Stomach (tissue), 9 donors: Measurements from ENCODE around the gene TMOD3. TPM values are rescaled to one million over a fixed set of nuclear protein-coding genes. Genes with fewer than 3 reads are reported as not detected.

ENCODE experiments used
- DNase-seq, 2 donors: peaks; one replicate each; pipeline versions ENCODE4 v3.0.0 to v3.0.0-alpha.2; 2013 to 2019
- H3K27ac ChIP-seq, 5 donors: fragments of 200-600 bp in 4 of 5; sonication (generic) in 4 of 5; one replicate each; pipeline ENCODE4 v1.5.1; 2013 to 2019; ENCODE audit warnings: mild to moderate bottlenecking in 1 of 5, moderate library complexity in 1 of 5
- H3K27me3 ChIP-seq, 3 donors: fragments of 200-600 bp; sonication (generic); one replicate each; pipeline ENCODE4 v1.5.1; 2017 to 2019; ENCODE audit warnings: mixed run types in 1 of 3
- H3K36me3 ChIP-seq, 4 donors: fragments of 200-600 bp; sonication (generic); 1 replicate in 3 of 4; 2 replicates in 1 of 4; pipeline ENCODE4 v1.5.1; 2016 to 2019
- H3K4me1 ChIP-seq, 4 donors: fragments of 200-600 bp; sonication (generic); one replicate each; pipeline ENCODE4 v1.5.1; 2016 to 2019
- H3K4me3 ChIP-seq, 4 donors: fragments of 200-600 bp; sonication (generic) in 3 of 4; one replicate each; pipeline ENCODE4 v1.5.1; 2016 to 2019; ENCODE audit warnings: mild to moderate bottlenecking in 1 of 4
- H3K9me3 ChIP-seq, 4 donors: fragments of 200-600 bp; sonication (generic); one replicate each; pipeline ENCODE4 v1.5.1; 2016 to 2019
- CTCF ChIP-seq, 7 experiments: fragments of 450-650 bp in 4 of 7; fragments of 200-600 bp in 3 of 7; sonication (generic) in 3 of 7; IDR thresholded peaks; one replicate each; pipeline ENCODE4 v1.5.1; 2016 to 2019; ENCODE audit warnings: antibody characterized with exemption in 7 of 7, control low read depth in 2 of 7, mild to moderate bottlenecking in 1 of 7
- EP300 ChIP-seq: sonication (generic); formaldehyde crosslinking; IDR thresholded peaks from one replicate; pipeline ENCODE4 v1.6.1; 2017; ENCODE audit warnings: antibody characterized with exemption
- POLR2A ChIP-seq, 4 donors: fragments of 450-650 bp; IDR thresholded peaks; one replicate each; pipeline ENCODE4 v1.6.1; 2016; ENCODE audit warnings: antibody characterized with exemption in 4 of 4, control low read depth in 2 of 4, mild to moderate bottlenecking in 1 of 4, moderate library complexity in 1 of 4
- POLR2AphosphoS5 ChIP-seq, 3 donors: sonication (generic); formaldehyde crosslinking; IDR thresholded peaks; one replicate each; pipeline ENCODE4 v1.6.1; 2016; ENCODE audit warnings: antibody characterized with exemption in 3 of 3
- WGBS, 5 donors: extraction: QIAGEN DNeasy Blood & Tissue Kit in 3 of 5; methylation state at CpG; one replicate each; pipeline versions ENCODE4 v1.1.5 to v1.1.7; 2013 to 2018; 5-methylcytosine and 5-hydroxymethylcytosine counted together
- intact Hi-C: fragments of 100-400 bp; cut with DNase I; formaldehyde crosslinking; loops from one replicate; pipeline ENCODE4 v1.15.1; 2023; ENCODE audit warnings: low total_unique reads
- polyA plus RNA-seq, 3 donors: library from polyadenylated mRNA; stranded (reverse); fragments of 200-250 nt; gene quantifications; one replicate each; pipeline ENCODE4 v1.2.3, GENCODE V29; 2013
- total RNA-seq, 5 donors: library from RNA; depleted of rRNA; stranded (reverse); fragments of >200 nt; gene quantifications; one replicate each; pipeline versions ENCODE4 v1.1.0 to v1.2.3, GENCODE V29; 2014 to 2016
- donor health status: healthy with polysubstance abuse.
- donor health status: Bipolar disorder and iron deficiency.
- donor health status: healthy.

The TMOD3 gene
- total and polyA plus RNA-seq, 8 donors: 10.1 to 64.3 (median 15.2) TPM

DNA sequence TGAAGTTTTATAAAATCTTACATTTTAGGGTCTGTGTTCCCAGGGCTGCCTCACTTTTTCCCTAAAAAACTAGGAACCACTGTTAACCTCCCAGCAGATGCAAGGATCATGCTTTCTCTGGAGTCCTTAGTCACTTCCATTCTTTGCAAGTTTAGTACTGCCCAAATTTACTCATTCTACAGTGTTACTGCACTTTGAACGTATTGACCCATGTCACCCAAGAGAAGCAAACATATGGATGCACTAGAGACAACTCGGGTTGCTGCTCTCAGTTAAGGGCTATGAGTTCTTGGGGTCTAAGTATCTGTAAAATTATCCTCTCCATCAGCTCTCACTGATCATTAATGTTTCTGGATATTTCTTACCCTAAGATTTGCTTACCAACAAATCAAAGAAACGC lies 83.1 kb downstream of the TMOD3 start:
- peaks cover 18 to 88% (median 84%) of the 10 kb centered on the region in 4 donors for H3K36me3 ChIP-seq

GRCh38 chr15:51917493-51917892 lies 88.0 kb downstream of the TMOD3 start:
- DNase-seq: peak in 1 of 2 donors; percentile 28
- Histone ChIP-seq H3K36me3 (peaks cover 15 to 98% (median 86%) of the 10 kb centered on the region in 4 donors), H3K9me3 (no peaks in the 10 kb centered on the region), H3K4me1 (no peaks in the 10 kb centered on the region), H3K27ac (no peak overlapping the region), H3K4me3 (no peak overlapping the region), H3K27me3 (no peaks in the 10 kb centered on the region)
- intact Hi-C loops: no loop called here
- TF ChIP-seq EP300: no peak
- no peak for TF ChIP-seq POLR2A (IDR thresholded peaks at IDR 0.05)
- TF ChIP-seq CTCF (IDR thresholded peaks at IDR 0.05): no peak
- no peak for TF ChIP-seq POLR2AphosphoS5 (IDR thresholded peaks at IDR 0.05)
- WGBS, 5 donors: 80 to 98% (median 88%) methylated on average over 2 of the region's 2 CpGs

More for the DNA sequence above, 83.1 kb downstream of the TMOD3 start:
- H3K4me3 ChIP-seq: no peak overlapping the region
- H3K4me1 ChIP-seq: peaks cover 0 to 8% (median 4%) of the 10 kb centered on the region in 4 donors
- no peaks in the 10 kb centered on the region for H3K9me3 ChIP-seq
- DNase-seq: no peak
- intact Hi-C loops: no loop called here
- no peaks in the 10 kb centered on the region for H3K27me3 ChIP-seq
- H3K27ac ChIP-seq: no peak overlapping the region
- 94 to 97% (median 95%) methylated on average over 3 of the region's 3 CpGs for WGBS, 5 donors
- TF ChIP-seq POLR2A (IDR thresholded peaks at IDR 0.05) (no peak), CTCF (IDR thresholded peaks at IDR 0.05) (no peak), EP300 (no peak), POLR2AphosphoS5 (IDR thresholded peaks at IDR 0.05) (no peak)

- Histone ChIP-seq H3K4me1 (peaks cover 0 to 10% (median 8%) of the 10 kb centered on the region in 4 donors), H3K9me3 (no peaks in the 10 kb centered on the region), H3K36me3 (peaks cover 8 to 82% (median 71%) of the 10 kb centered on the region in 4 donors), H3K27me3 (no peaks in the 10 kb centered on the region), H3K4me3 (no peak overlapping the region), H3K27ac (peak overlapping the region in 3 of 5 donors; percentile 8 to 38 (median 30))
- DNase-seq: peak; percentile 11 to 32
- 55 to 72% (median 62%) methylated on average over 11 of the region's 11 CpGs for WGBS, 5 donors
- intact Hi-C loops: no loop called here
- no peak for TF ChIP-seq POLR2AphosphoS5 (IDR thresholded peaks at IDR 0.05)
- no peak for TF ChIP-seq EP300
- TF ChIP-seq POLR2A (IDR thresholded peaks at IDR 0.05): no peak
- TF ChIP-seq CTCF (IDR thresholded peaks at IDR 0.05): no peak
Measured at GRCh38 chr15:51924156-51925068, 95.0 kb downstream of the TMOD3 start.

DNA sequence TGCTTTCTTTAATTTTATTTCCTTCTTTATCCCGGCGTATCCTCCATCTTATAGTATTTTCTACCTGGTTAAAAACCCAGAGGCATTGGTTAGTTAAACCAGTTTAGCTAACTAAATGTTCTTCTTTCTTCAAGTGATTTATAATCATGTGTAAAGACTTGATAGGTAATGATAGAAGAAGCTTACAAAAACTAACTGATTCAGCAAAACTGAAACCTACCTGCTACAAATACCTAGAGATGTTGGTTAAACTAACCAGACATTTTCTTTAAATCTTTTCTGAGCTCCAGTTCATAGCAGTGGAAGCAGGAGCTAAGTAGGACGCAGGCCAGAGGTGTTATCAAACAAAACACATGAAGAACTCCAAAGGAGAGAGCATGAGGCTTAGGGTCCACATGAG lies 97.4 kb downstream of the TMOD3 start:
- 97 to 100% (median 98%) methylated on average over 3 of the region's 3 CpGs for WGBS, 5 donors
- intact Hi-C loops: no loop called here
- DNase-seq: no peak

More for the DNA sequence above, 97.4 kb downstream of the TMOD3 start:
- no peak overlapping the region for H3K27ac ChIP-seq
- no peaks in the 10 kb centered on the region for H3K27me3 ChIP-seq
- no peaks in the 10 kb centered on the region for H3K9me3 ChIP-seq
- H3K4me1 ChIP-seq: peaks cover 0 to 10% (median 8%) of the 10 kb centered on the region in 4 donors
- no peak overlapping the region for H3K4me3 ChIP-seq
- H3K36me3 ChIP-seq: peaks cover 5 to 83% (median 61%) of the 10 kb centered on the region in 4 donors
- TF ChIP-seq POLR2AphosphoS5 (IDR thresholded peaks at IDR 0.05): no peak
- TF ChIP-seq CTCF (IDR thresholded peaks at IDR 0.05): no peak
- no peak for TF ChIP-seq POLR2A (IDR thresholded peaks at IDR 0.05)
- no peak for TF ChIP-seq EP300
